GM19099 (cell line): ENCODE results near the gene SLC49A4.

Source experiments
- POLR2A ChIP-seq: IDR thresholded peaks from 3 replicates; pipeline ENCODE4 v1.6.1; 2011; ENCODE audit warnings: low read depth; ENCODE audit not compliant: insufficient read length; ENCODE audit errors: extremely low read depth

The SLC49A4 gene

GRCh38 chr3:122776675-122777468 lies 18.0 kb upstream of the SLC49A4 start:
- TF ChIP-seq POLR2A, result no peak

GRCh38 chr3:122777563-122777962 lies 17.3 kb upstream of the SLC49A4 start:
- no peak for TF ChIP-seq POLR2A

- no peak for TF ChIP-seq POLR2A
These were observed 12.1 kb upstream of the SLC49A4 start for GRCh38 chr3:122782804-122783203.

- TF ChIP-seq POLR2A, result no peak
These were observed 10.4 kb upstream of the SLC49A4 start for GRCh38 chr3:122784436-122784835.

- TF ChIP-seq POLR2A, result no peak
These were observed 9.6 kb upstream of the SLC49A4 start for GRCh38 chr3:122785231-122785630.

- TF ChIP-seq POLR2A, result no peak
These were observed 8.8 kb upstream of the SLC49A4 start for GRCh38 chr3:122786066-122786465.

GRCh38 chr3:122787872-122788271 lies 7.0 kb upstream of the SLC49A4 start:
- no peak for TF ChIP-seq POLR2A

- no peak for TF ChIP-seq POLR2A
These were observed 5.1 kb upstream of the SLC49A4 start for GRCh38 chr3:122789585-122790273.

- peak; percentile 77 for TF ChIP-seq POLR2A
These were observed 1.1 kb upstream of the SLC49A4 start, which contains the start of gene HSPBAP1 for GRCh38 chr3:122793568-122794416. HSPBAP1 (minus strand) TSS chr3:122793831; CDS start chr3:122793680, 151 bp downstream.

- TF ChIP-seq POLR2A, result no peak
These were observed 438 bp upstream of the SLC49A4 start for GRCh38 chr3:122794483-122794778.

- no peak for TF ChIP-seq POLR2A
These were observed 866 bp downstream of the SLC49A4 start for GRCh38 chr3:122795674-122796195.

GRCh38 chr3:122797291-122797690 lies 2.4 kb downstream of the SLC49A4 start:
- TF ChIP-seq POLR2A, result no peak

GRCh38 chr3:122799322-122799721 lies 4.5 kb downstream of the SLC49A4 start:
- no peak for TF ChIP-seq POLR2A

GRCh38 chr3:122800031-122800430 lies 5.2 kb downstream of the SLC49A4 start:
- no peak for TF ChIP-seq POLR2A

GRCh38 chr3:122800706-122801237 lies 5.9 kb downstream of the SLC49A4 start:
- no peak for TF ChIP-seq POLR2A
